HG02610 (cell line): ENCODE results near the gene YY1.

Experiments used
- ATAC-seq: cut with Tn5 transposase; IDR thresholded peaks from one replicate; pipeline ENCODE4 v1.9.1; 2021; ENCODE audit warnings: mild to moderate bottlenecking, moderate library complexity; ENCODE audit not compliant: unreplicated experiment

YY1 gene

GRCh38 chr14:100329233-100330006 lies 90.5 kb downstream of the YY1 start:
- no peak for ATAC-seq

GRCh38 chr14:100330007-100330344 lies 91.0 kb downstream of the YY1 start:
- ATAC-seq = no peak

- no peak for ATAC-seq
These were observed 91.5 kb downstream of the YY1 start for GRCh38 chr14:100330388-100330931.

GRCh38 chr14:100332071-100332639 lies 93.2 kb downstream of the YY1 start:
- no peak for ATAC-seq
